WTC11 (cell line): ENCODE data around the gene SEC22C.

Experiments
- KAT7 ChIP-seq: sonication (generic); formaldehyde crosslinking; IDR thresholded peaks from 2 replicates; pipeline ENCODE4 v1.8.1; 2023; ENCODE audit warnings: missing genetic modification reagents, mild to moderate bottlenecking, borderline replicate concordance
- NR2C2 ChIP-seq: sonication (generic); formaldehyde crosslinking; IDR thresholded peaks from 2 replicates; pipeline ENCODE4 v1.8.0; 2022; ENCODE audit warnings: mild to moderate bottlenecking, missing genetic modification reagents
- NR3C1 ChIP-seq: sonication (generic); formaldehyde crosslinking; conservative IDR thresholded peaks from 2 replicates; pipeline ENCODE4 v1.8.1; 2023; ENCODE audit warnings: low read depth, mild to moderate bottlenecking, missing genetic modification reagents
- SMAD3 ChIP-seq: sonication (generic); formaldehyde crosslinking; IDR thresholded peaks from 2 replicates; pipeline ENCODE4 v1.8.0; 2022; ENCODE audit warnings: missing genetic modification reagents, mild to moderate bottlenecking, borderline replicate concordance
- SOX15 ChIP-seq: fragments of 250-450 bp; sonication (Bioruptor Pico); IDR thresholded peaks from 2 replicates; pipeline ENCODE4 v1.9.0; 2021; ENCODE audit warnings: mild to moderate bottlenecking
- TP53 ChIP-seq: sonication (generic); formaldehyde crosslinking; IDR thresholded peaks from 2 replicates; pipeline ENCODE4 v1.8.1; 2023; ENCODE audit warnings: mild to moderate bottlenecking, missing genetic modification reagents
- ZBTB21 ChIP-seq: sonication (generic); formaldehyde crosslinking; IDR thresholded peaks from 2 replicates; pipeline ENCODE4 v1.8.1; 2023; ENCODE audit warnings: mild to moderate bottlenecking, missing genetic modification reagents, borderline replicate concordance
- TF ChIP-seq, protein P1 (sequence below): sonication (generic); formaldehyde crosslinking; IDR thresholded peaks from 2 replicates; pipeline ENCODE4 v1.8.0; 2022; ENCODE audit warnings: mild to moderate bottlenecking, missing genetic modification reagents
- TF ChIP-seq, protein P2 (sequence below): sonication (generic); formaldehyde crosslinking; IDR thresholded peaks from 2 replicates; pipeline ENCODE4 v1.8.1; 2022; ENCODE audit warnings: low read depth, mild to moderate bottlenecking, moderate library complexity, missing genetic modification reagents, borderline replicate concordance
- TF ChIP-seq, protein P3 (sequence below): fragments of 200-600 bp; IDR thresholded peaks from 2 replicates; pipeline ENCODE4 v1.8.0; 2022; ENCODE audit warnings: antibody characterized with exemption
- TF ChIP-seq, protein P4 (sequence below): sonication (generic); formaldehyde crosslinking; IDR thresholded peaks from 2 replicates; pipeline ENCODE4 v1.8.1; 2023; ENCODE audit warnings: mild to moderate bottlenecking, moderate library complexity, missing genetic modification reagents
- TF ChIP-seq, protein P5 (sequence below): sonication (generic); formaldehyde crosslinking; IDR thresholded peaks from 2 replicates; pipeline ENCODE4 v1.8.1; 2023; ENCODE audit warnings: mild to moderate bottlenecking, missing genetic modification reagents, moderate library complexity

DNA sequence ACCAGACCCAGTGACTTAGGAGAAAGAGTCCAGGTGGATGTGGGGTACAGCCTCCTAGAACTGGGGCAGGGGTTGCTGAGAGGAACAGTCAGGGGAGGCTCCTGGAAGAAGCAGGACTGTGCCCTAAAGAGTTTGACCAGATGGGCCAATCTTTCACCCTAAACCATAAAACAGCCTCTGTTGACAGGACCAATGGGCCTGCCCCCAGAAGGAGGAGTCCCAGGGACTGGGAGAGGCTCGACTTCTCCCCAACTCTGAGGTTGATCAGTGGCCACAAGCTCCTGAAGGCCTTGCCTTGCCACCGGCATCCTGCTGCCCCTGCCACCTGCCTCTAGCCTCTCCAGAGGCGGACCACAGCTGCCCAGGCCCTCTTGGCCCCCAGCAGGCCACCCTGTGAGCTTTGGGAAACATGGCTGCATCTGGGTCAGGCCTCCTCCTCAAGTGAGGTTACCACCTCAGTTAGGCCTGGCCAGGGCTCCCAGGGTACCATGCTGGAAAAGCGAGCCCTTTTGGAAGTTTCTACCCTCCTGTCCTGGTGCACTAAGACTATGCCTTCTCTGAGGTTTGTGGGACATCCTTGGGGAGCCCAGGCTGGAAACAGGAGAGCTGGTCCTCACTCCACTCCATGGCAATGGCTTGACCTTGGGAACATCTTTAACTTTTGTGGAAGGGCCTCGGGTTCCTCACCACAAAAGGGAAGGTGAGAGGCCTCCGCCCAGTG, 76.5 kb downstream of the SEC22C start:
- TF ChIP-seq, protein P1, sequence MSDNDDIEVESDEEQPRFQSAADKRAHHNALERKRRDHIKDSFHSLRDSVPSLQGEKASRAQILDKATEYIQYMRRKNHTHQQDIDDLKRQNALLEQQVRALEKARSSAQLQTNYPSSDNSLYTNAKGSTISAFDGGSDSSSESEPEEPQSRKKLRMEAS, result no peak
- TF ChIP-seq, protein P2, sequence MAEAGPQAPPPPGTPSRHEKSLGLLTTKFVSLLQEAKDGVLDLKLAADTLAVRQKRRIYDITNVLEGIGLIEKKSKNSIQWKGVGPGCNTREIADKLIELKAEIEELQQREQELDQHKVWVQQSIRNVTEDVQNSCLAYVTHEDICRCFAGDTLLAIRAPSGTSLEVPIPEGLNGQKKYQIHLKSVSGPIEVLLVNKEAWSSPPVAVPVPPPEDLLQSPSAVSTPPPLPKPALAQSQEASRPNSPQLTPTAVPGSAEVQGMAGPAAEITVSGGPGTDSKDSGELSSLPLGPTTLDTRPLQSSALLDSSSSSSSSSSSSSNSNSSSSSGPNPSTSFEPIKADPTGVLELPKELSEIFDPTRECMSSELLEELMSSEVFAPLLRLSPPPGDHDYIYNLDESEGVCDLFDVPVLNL (CRISPR knock-in tag), result no peak
- TF ChIP-seq, protein P3, sequence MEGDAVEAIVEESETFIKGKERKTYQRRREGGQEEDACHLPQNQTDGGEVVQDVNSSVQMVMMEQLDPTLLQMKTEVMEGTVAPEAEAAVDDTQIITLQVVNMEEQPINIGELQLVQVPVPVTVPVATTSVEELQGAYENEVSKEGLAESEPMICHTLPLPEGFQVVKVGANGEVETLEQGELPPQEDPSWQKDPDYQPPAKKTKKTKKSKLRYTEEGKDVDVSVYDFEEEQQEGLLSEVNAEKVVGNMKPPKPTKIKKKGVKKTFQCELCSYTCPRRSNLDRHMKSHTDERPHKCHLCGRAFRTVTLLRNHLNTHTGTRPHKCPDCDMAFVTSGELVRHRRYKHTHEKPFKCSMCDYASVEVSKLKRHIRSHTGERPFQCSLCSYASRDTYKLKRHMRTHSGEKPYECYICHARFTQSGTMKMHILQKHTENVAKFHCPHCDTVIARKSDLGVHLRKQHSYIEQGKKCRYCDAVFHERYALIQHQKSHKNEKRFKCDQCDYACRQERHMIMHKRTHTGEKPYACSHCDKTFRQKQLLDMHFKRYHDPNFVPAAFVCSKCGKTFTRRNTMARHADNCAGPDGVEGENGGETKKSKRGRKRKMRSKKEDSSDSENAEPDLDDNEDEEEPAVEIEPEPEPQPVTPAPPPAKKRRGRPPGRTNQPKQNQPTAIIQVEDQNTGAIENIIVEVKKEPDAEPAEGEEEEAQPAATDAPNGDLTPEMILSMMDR, result no peak
- no peak for TF ChIP-seq ZBTB21 (CRISPR knock-in tag)
- TF ChIP-seq, protein P4, sequence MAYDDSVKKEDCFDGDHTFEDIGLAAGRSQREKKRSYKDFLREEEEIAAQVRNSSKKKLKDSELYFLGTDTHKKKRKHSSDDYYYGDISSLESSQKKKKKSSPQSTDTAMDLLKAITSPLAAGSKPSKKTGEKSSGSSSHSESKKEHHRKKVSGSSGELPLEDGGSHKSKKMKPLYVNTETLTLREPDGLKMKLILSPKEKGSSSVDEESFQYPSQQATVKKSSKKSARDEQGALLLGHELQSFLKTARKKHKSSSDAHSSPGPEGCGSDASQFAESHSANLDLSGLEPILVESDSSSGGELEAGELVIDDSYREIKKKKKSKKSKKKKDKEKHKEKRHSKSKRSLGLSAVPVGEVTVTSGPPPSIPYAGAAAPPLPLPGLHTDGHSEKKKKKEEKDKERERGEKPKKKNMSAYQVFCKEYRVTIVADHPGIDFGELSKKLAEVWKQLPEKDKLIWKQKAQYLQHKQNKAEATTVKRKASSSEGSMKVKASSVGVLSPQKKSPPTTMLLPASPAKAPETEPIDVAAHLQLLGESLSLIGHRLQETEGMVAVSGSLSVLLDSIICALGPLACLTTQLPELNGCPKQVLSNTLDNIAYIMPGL (CRISPR knock-in tag), result no peak
- no peak for TF ChIP-seq SMAD3 (CRISPR knock-in tag)
- TF ChIP-seq NR3C1 (CRISPR knock-in tag), result no peak
- TF ChIP-seq, protein P5, sequence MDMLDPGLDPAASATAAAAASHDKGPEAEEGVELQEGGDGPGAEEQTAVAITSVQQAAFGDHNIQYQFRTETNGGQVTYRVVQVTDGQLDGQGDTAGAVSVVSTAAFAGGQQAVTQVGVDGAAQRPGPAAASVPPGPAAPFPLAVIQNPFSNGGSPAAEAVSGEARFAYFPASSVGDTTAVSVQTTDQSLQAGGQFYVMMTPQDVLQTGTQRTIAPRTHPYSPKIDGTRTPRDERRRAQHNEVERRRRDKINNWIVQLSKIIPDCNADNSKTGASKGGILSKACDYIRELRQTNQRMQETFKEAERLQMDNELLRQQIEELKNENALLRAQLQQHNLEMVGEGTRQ (CRISPR knock-in tag), result no peak
- TF ChIP-seq TP53 (CRISPR knock-in tag), result no peak
- TF ChIP-seq SOX15 (CRISPR knock-in tag), result no peak
- TF ChIP-seq NR2C2 (CRISPR knock-in tag), result no peak
- TF ChIP-seq KAT7 (CRISPR knock-in tag), result no peak
